ENCODE measurements around the gene MALRD1.

Gene MALRD1

DNA sequence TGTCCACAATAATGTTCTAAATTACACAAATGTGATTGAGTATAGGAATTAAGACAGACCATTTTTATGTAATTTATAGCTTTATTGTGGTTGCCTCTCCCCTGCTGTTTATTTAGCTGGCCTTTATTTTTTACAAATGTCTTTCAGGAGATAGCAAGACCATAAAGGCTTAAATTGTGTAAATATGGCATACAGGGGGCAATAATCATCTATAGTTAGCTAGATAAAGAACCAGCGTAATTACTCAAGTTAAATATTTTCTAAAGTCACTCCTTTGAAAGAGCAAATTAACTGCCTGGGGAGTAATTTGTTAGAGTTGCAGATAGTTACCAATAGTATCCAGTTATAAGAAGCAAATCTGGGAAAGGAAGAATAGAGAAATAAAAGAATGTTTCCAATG lies at the start of gene MALRD1:
Gene MALRD1 (plus strand): TSS at position 313 of the 400 bp plus-strand sequence. CDS start 138 bp downstream, outside the sequence.
- no peak for DNase-seq

DNA sequence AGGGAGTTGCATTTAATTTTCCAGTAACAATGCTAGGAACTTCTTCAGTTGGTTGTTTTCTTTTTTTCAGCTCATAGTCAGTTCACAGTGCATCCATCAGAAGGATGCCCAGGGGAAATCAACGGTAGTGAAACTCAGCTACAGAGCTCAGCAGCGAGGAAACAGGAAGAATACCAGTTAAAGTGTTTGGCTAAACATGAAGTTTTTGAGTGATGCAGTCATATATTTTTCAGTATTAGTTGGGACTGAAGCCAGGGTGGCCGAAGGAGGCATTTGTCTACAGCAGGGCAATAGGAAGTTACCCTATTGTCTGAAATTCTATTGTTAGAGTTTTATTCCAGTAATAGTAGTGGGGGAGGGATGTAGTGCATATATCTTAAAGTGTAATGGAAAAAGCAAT lies 45.3 kb upstream of the MALRD1 start:
- no peak for DNase-seq

DNA sequence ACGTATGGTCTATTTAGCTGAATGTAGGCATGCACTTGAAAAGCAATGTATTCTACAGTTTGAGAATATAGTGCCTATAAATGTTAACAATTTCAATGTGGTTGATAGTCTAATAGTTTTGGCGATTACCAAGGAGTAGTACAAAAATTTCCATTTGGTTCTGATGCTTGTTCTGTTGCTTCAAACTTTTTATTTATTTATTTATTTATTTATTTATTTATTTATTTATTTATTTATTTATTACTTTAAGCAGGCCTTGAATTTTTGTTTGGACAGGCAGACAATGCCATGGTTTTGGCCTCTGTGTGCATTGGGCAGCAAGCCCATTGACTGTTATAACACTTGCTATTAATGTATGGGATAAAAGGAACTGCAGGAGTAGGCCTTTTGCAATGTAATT lies 36.5 kb upstream of the MALRD1 start:
- DNase-seq = no peak

DNA sequence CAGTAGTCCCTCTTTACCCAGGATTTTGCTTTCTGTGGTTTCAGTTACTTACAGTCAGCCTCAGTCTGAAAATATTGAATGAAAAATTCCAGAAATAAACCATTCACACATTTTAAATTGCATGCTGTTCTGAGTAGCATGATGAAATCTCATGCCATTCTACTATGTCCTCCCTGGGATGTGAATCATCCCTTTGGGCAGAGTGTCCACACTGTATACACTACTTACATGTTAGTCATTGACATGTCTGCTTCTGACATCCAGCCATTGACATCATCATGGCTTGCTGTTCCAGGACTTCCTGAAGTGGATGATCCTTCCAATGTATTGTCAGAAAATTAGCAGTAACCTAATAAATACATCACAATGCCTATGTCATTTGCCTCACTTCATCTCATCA lies 34.6 kb upstream of the MALRD1 start:
- DNase-seq = no peak

DNA sequence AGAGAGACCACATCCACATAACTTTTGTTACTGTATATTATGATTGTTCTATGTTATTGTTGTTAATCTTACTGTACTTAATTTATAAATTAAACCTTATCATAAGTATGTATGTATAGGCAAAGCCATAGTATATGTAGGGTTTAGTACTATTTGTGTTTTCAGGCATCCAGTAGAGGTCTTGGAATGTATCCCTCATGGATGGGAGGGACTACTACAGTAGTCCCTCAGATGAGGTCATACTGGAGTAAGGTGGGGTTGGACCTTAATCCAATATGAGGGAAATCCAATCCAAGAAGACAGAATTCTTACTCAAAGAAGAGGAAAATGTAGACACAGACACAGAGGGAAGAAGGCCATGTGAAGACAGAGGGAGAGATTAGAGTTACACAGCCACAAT lies 34.1 kb upstream of the MALRD1 start:
- DNase-seq = no peak

DNA sequence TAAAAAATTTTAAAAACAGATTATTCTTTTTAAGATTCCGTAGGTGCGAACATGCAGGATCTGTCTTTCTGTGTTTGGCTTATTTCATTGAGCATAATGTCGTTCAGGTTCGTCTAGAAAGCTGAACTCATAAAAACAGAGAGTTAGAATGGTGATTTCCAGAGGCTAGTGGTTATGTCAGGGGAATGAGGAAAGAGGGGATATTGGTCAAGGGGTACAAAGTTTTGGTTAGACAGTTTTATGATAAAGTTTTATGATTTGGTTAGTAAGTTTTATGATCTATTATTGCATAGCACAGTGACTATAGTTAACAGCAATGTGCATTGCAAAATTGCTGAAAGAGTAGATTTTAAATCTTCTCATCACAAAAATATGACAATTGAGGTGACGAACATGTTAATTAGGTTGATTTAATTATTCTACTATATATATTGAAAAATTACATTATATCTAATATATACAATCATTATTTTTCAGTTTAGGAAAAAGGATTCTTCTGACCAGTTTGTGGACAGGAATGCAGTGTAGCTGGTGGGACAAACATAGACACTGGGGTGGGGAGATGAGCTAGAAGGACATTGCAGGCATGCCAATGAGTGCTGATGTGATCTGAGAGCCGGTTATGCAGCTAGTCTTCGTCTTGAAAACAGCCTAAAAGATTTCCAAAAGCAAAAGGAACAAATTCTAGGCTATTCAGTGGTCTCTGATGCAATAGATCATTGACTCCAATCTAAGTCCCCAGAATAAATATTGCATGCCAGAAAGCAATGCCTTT lies 31.3 kb upstream of the MALRD1 start:
- no peak for DNase-seq

DNA sequence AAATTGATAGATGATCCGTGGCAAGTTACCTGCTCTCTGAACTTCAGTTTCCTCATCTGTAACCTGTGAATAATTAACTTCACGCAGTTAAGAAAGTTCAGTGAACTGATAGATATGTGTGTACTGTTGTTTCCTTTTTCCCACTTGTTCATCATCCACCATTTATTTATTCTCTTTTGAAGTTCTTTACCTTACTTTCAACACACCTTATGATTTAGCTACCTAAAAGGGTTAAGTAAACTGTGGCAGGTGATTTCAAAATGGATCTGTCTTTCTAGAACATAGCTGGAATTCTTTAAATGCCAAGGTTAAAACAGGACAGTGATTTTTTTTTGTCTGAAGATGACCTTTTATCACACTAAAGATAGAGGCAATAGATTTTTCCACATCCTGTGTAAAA lies 27.4 kb upstream of the MALRD1 start:
- DNase-seq = no peak

DNA sequence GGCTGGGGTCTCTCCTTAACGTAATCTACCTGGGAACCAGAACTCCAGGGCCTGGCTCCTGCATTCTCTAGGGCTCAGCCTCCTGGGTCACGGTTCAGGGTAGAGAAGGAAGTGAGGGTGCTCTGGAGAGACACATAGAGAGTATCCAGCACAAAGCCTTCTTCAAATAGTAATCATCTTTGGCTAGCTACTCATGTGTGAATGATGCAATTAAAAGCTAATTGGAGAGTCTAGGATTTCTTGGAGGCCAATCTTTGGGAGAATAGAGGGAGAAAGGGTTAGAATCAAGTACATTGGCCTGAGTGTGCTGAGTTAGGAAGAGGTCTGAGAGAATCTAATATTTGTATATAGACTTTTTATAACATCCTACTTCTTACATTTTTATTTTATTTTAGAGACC lies 24.0 kb upstream of the MALRD1 start:
- DNase-seq = no peak

DNA sequence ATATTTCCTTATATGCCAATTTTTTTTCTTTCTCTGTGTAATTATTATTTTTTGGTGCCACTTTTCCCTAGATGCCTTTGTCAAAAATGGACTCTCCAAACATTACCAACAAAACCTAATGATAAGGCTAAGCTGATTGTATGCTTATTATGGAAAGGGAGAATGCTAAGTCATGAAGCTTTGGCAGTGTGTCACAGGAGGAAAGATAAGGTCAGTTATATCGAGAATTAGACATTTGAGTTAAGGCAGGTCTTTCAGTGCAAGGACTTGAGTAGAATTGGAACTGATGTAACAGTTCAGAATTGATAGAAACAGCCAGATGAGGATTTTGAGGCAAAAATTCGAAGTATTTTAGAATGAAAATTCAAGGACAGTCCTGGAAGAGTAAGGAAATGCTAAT lies 16.8 kb upstream of the MALRD1 start:
- DNase-seq = no peak

DNA sequence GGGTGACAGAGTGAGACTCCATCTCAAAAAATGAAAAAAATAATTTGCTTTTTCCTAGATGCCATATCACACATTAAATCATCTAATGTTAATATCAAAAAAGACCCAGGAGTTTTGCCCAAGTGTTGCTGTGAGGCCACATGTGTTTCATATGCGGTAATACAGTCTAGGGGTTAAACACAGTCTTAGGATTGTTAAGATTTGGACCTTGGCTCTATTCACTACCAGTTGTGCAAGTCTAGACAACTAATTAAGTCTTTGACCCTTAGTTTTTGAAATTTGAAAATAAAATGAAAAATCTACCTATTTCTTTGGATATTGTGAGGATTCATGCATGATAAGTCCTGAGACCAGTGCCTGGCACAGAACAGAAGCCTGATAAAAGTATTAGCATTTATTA lies 14.9 kb upstream of the MALRD1 start:
- DNase-seq = no peak

DNA sequence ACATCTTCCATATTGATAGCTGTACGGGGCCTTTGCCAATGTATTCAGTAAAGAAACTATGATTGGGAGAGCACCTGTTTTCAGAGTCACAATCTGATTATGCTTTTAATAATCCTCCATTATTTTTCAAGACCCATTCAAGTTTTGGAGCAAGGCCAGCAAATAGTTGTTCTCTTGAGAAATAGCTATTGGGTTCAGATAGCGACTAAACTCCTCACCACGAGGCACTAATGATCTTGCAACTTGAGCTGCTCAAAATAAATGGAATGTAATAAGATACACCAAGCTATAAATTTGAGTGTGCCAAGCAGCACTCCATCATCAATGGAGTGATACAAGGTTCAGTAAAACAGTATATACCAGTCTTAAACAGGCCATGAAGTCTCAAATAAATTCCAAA lies 7.4 kb upstream of the MALRD1 start:
- DNase-seq = peak; percentile 71 to 86

DNA sequence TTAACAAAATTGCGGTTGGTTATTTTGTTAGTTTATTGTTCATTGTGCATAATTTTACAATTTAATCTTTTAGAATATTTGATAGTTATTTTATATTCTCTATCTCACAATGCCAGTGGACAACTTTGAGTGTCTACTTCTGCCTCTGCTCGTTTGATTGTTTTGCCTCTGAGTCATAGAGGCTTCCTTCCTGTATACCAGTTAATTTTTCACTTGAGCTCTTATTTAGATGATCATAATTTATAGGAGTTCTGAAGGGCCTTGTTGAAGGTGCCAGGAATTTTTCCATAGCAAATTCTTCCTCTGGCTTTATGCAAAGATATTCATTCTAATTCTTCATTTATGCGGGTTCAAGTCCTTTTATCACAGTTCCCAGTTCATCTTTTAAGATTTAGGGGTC lies 5.2 kb upstream of the MALRD1 start:
- no peak for DNase-seq

DNA sequence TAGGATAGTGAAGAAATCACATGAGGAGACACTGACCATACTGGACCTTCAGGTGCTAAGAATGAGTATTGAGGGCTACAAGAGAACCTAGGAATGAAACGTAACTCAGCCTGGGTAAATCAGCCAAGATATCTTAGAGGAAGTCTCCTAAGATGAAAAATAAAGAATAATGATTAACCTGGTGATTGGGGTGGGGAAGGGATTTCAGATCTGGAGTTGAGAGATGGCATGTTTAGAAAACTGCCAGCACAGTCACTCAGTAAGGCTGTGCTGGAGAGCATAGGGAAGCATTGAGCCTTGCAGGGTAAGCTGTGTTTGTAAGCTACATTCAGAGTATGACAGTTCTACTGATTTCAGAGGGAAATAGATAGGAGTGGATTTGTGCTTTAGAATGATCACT lies 1.9 kb upstream of the MALRD1 start:
- DNase-seq = no peak

DNA sequence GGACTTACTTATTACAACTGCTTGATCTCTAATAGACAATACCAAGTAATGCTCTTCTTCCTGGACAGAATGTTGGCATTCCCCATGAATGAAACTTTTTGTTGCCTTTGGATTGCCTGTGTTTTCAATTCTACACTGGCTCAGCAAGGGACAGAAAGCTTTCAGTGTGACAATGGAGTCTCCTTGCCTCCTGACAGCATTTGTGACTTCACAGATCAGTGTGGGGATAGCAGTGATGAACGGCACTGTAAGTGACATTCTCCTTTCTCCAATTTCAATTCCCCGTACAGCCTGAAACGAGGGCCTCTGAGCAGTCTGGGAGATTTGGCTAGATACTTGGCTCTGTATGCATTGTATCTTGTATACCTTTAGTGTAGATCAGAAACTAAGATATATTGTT lies 290 bp downstream of the MALRD1 start:
- DNase-seq = no peak

DNA sequence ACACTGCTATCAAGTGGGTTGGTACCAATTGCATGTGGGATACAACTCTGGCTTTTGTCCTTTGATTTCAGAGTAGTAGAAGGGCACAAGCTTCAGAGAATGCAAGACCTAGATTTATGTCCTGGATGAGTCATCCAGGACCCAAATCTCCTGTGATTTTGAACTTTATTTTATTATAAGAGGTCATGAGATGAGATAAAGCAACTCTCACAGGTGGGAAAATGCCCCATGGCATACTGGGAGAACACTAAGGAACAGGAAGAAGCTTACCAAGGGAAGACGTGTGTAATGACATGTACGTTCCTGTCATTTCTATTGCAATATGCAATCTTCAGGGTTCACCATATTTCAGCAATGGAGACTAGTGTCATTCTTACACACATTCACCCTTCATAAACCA lies 966 bp downstream of the MALRD1 start:
- DNase-seq = no peak

DNA sequence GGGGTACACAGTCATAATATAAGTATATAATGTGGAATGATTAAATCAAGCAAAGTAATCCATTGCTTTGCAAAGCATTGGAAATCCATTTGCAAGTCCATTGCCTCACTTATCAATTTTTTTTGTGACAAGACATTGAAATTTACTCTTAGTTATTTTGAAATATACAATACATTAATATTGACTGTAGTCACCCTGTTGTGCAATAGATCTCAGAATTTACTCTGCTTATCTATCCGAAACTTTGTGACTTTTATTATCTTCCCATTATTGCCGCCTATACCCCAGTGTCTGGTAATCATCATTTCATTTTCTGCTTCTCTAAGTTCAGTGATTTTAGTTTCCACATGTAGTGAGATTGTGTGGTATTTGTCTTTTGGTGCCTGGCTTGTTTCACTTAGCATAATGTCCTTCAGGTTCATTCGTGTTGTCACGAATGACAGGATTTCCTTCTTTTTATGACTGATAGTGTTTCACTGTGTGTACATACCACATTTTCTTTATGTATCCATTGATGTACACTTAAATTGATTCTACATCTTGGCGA lies 5.8 kb downstream of the MALRD1 start:
- DNase-seq = no peak

DNA sequence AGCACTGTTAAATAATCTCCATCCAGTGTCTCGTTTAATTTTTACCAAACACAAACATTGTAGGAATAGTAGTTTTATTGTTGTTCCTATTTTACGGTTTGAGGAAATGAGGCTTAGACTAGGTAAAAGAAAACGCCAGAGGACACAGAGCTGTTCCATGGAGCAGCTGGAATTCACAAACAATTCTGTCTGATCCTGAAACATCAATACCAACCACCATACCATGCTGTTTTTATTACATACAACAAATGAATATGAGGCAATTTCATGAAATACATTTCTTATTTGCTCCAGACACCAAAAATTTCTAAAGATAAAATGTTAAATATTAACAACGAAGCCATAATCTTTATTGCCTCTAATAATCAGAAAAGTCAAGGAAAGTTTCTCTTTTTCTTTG lies 9.4 kb downstream of the MALRD1 start:
- DNase-seq = no peak

DNA sequence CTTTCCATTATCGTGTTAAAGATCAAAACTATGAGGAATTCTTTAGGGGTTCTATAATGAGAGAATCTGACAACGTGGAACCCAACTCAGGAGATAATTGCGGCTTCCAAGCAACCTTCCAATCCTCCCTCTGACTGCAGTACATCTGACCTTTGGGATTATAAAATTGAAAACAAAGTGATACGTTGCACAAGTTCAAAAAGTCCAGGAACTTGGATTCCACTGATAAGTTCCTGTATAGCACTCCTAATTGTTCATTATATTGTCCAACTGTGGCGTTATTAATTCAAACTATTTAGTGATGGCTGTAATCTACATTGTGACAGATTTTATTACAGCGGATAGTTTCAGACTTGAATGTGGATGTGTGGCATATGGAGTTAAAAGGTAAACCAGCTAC lies 15.4 kb downstream of the MALRD1 start:
- DNase-seq = no peak

DNA sequence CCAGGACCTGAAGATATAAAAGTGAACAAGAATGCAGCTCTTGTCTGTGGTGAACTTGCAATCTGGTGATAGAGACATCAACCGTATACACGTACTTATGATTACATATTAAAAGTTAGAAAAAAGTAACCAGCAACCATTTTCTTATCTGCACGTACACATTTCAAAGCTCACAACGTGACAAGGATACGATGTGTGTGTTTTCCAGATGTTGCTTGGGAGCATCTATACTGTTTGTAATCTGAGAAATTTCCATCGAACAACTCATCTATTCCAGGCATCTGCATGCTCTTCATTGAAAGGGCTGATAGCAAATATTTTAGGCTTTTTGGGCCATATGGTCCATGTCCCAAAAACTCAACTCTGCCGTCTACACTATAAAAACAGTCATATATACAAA lies 23.3 kb downstream of the MALRD1 start:
- DNase-seq = no peak

DNA sequence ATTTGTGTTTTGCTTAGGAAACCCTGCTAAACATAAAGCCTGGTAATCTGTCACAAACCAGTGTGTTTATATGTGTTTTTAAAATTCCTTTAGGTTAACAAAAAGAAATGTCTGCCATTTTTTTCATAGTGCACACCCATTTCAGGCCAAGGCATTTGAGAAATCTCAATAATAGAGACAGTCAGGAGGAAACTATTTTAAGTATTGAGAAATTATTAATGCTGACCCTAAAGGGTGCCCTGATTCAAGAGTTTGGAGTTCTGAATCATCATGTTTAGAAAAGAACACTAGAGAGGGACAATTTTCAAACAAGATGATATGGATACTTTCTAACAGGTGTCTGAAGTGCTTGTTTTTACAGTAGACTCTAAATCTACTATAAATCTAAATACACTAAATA lies 28.7 kb downstream of the MALRD1 start:
- no peak for DNase-seq

DNA sequence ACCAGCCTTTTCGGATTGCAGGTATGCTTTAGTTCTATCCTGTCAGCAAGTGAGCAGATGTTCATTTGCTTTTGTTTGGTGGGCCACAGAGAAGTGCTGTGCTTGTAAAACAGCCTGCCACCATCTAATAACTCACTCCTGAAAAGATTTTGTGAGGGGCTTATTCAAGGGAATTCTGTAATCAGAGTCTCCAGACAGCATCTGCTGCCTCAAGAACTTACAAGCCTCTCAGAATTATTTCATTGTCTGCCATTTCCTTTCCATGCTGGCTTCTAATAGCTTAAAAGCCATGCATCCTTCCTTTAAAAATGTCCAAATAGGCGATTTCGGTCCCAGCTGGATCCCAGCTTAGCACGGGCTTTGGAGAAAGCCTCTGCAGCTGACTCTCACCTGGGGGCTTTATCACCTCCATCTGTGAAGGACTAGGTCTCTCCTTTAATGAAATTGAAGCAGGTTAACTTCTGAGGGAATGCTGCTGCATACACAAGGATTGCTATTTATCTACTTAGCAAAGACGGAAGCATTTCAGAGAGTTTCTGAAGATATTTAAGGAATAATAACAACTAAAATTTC lies 48.0 kb downstream of the MALRD1 start:
- DNase-seq = peak; percentile 59 to 83

DNA sequence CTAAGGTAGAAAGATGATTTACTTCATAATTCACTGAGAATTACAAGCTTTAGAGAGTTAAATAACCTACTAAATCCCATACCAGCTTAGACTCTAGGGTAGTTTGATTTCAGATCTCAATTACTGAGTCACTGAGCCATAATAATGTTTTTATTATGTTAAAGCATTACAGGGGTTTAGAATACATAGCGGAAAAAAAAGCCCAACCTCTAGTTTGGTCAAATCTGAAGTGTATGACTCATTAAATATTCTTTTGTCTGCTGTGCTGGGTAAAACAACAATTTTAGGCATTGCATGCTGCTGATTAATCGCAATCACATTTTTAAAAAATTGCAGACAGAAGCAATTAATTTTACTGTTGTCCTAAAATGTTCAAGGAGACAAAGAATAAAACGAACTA lies 48.5 kb downstream of the MALRD1 start:
- DNase-seq = no peak

DNA sequence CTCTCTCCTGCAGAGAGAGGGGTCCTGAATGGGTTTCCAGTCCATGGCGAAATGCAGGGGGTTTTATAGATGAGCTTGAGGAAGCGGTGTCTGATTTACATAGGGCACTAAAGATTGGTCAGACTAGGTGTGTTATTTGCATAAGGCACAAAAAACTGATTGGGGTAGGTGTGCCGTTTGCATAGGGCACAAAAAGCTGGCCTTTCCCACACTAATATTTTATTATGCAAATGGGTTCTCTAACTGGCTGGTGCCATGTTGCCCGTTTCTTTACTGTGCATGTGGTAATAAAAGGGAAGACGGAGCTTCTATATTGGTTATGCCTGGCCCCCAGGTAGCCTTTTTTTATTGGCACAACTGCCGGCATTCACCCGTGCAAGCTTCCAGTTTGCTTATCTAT lies 50.2 kb downstream of the MALRD1 start:
- DNase-seq = no peak

DNA sequence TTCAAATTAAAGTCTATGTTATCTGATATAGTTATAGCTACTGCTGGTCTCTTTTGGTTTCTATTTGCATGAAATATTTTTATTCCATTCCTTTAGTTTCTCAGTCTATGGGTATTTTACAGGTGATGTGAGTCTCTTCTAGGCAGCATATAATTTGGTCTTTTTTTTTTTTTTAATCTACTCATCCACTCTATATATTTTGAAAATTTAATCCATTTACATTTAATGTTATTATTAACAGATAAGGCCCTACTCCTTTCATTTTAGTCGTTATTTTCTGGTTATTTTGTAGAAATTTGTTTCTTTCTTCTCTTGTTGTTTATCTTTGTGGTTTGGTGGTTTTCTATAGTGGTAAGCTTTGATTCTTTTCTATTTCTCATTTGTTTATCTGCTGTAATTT lies 58.8 kb downstream of the MALRD1 start:
- DNase-seq = no peak
